ENCODE results near the gene ZNF417.

ZNF417 gene

GRCh38 chr19:57954996-57955395 lies 38.6 kb upstream of the ZNF417 start:
- no peak for TF ChIP-seq CTCF (IDR thresholded peaks at IDR 0.05; ENCODE audit: insufficient read depth, low read length, poor library complexity, severe bottlenecking)
- no peak for TF ChIP-seq EZH2phosphoT487 (conservative IDR thresholded peaks at IDR 0.05; ENCODE audit: low read length)
- H3K36me3 ChIP-seq (ENCODE audit: low read length): no peaks in the 10 kb centered on the region
- no peaks in the 10 kb centered on the region for H3K27me3 ChIP-seq (ENCODE audit: low read length)
- H3K9me2 ChIP-seq (replicated peaks; ENCODE audit: insufficient read depth, low read length): no peaks in the 10 kb centered on the region
- no peak overlapping the region for H2AFZ ChIP-seq (ENCODE audit: low read depth, low read length, severe bottlenecking)
- no peak overlapping the region for H3K4me2 ChIP-seq (ENCODE audit: low read depth, low read length, poor library complexity, severe bottlenecking)
- H3K27ac ChIP-seq (ENCODE audit: low read depth, low read length): no peak overlapping the region
- H3F3A ChIP-seq (ENCODE audit: insufficient read depth): no peaks in the 10 kb centered on the region
- no peak overlapping the region for H3K9ac ChIP-seq (ENCODE audit: low read length)
- H4K20me1 ChIP-seq (ENCODE audit: low read depth, low read length): no peaks in the 10 kb centered on the region
- H3K79me2 ChIP-seq (ENCODE audit: insufficient read depth, low read length): no peaks in the 10 kb centered on the region
- peaks cover 3% of the 10 kb centered on the region; the same call in 1 of the 2 replicates for H3K9me3 ChIP-seq (ENCODE audit: insufficient read depth, low read length)
- H3K4me3 ChIP-seq (ENCODE audit: insufficient read depth, low read length, poor library complexity, severe bottlenecking): no peak overlapping the region

DNA sequence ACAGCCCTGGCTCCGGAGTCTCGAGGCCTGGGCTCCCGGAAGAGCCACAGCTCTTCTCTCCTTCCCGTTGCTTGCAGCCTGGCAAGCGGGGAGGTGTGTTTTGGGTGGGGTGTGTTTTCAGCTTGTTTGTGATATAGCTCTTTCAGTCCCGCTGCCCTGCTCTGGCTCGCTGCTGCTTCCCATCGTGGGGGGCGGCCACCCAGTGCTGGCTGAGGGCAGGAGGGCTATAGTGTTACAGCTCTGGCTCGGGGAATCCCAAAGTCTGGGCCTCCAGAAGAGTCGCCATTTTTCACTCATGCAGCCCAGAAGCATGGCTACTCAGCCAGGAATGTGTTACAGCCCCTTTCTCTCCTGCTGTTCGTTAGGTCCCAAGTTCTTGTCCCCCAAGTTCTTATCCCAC lies 33.3 kb upstream of the ZNF417 start:
- no peak overlapping the region for H3K9ac ChIP-seq (ENCODE audit: low read length)
- no peaks in the 10 kb centered on the region for H3K9me2 ChIP-seq (replicated peaks; ENCODE audit: insufficient read depth, low read length)
- H3F3A ChIP-seq (ENCODE audit: insufficient read depth): no peaks in the 10 kb centered on the region
- no peaks in the 10 kb centered on the region for H3K27me3 ChIP-seq (ENCODE audit: low read length)
- H3K4me3 ChIP-seq (ENCODE audit: insufficient read depth, low read length, poor library complexity, severe bottlenecking): no peak overlapping the region
- H3K4me2 ChIP-seq (ENCODE audit: low read depth, low read length, poor library complexity, severe bottlenecking): no peak overlapping the region
- TF ChIP-seq EZH2phosphoT487 (conservative IDR thresholded peaks at IDR 0.05; ENCODE audit: low read length) (no peak), CTCF (IDR thresholded peaks at IDR 0.05; ENCODE audit: insufficient read depth, low read length, poor library complexity, severe bottlenecking) (no peak)
- no peaks in the 10 kb centered on the region for H4K20me1 ChIP-seq (ENCODE audit: low read depth, low read length)
- H3K36me3 ChIP-seq (ENCODE audit: low read length): no peaks in the 10 kb centered on the region
- H3K27ac ChIP-seq (ENCODE audit: low read depth, low read length): no peak overlapping the region
- no peak overlapping the region for H2AFZ ChIP-seq (ENCODE audit: low read depth, low read length, severe bottlenecking)
- H3K9me3 ChIP-seq (ENCODE audit: insufficient read depth, low read length): peaks cover 4% of the 10 kb centered on the region; the same call in 1 of the 2 replicates
- no peaks in the 10 kb centered on the region for H3K79me2 ChIP-seq (ENCODE audit: insufficient read depth, low read length)

DNA sequence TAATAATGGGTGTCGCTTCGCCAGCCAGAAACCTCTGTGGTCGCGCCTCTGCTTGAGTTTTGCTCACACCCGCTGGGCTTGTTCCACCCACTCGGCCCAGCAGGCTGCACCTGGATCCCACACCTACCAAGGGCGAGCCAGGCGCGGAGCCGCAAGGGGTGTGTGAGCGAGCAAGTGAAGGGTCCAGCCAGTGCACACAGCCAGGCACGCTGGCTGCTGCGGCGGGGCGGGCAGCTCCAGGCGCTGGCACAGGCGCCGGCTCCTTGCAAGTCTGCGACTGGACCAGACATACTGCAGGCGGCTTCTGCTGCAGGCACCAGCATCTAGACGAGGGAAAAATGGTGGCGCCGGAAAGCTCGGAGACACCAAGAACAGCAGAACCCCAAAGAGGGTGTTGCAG lies 32.9 kb upstream of the ZNF417 start:
- Histone ChIP-seq H3K9me3 (ENCODE audit: insufficient read depth, low read length) (peaks cover 4% of the 10 kb centered on the region; the same call in 1 of the 2 replicates), H3K9me2 (replicated peaks; ENCODE audit: insufficient read depth, low read length) (no peaks in the 10 kb centered on the region), H2AFZ (ENCODE audit: low read depth, low read length, severe bottlenecking) (no peak overlapping the region), H3F3A (ENCODE audit: insufficient read depth) (no peaks in the 10 kb centered on the region), H3K4me2 (ENCODE audit: low read depth, low read length, poor library complexity, severe bottlenecking) (no peak overlapping the region), H4K20me1 (ENCODE audit: low read depth, low read length) (no peaks in the 10 kb centered on the region), H3K79me2 (ENCODE audit: insufficient read depth, low read length) (no peaks in the 10 kb centered on the region), H3K9ac (ENCODE audit: low read length) (no peak overlapping the region), H3K4me3 (ENCODE audit: insufficient read depth, low read length, poor library complexity, severe bottlenecking) (no peak overlapping the region), H3K36me3 (ENCODE audit: low read length) (no peaks in the 10 kb centered on the region), H3K27me3 (ENCODE audit: low read length) (no peaks in the 10 kb centered on the region), H3K27ac (ENCODE audit: low read depth, low read length) (no peak overlapping the region)
- TF ChIP-seq CTCF (IDR thresholded peaks at IDR 0.05; ENCODE audit: insufficient read depth, low read length, poor library complexity, severe bottlenecking) (no peak), EZH2phosphoT487 (conservative IDR thresholded peaks at IDR 0.05; ENCODE audit: low read length) (no peak)
